Aorta (tissue), 5 donors: ENCODE results near the gene SCAF8. TPM values are rescaled to one million over a fixed set of nuclear protein-coding genes. Genes with fewer than 3 reads are reported as not detected.
A peak's percentile ranks its signal among the peaks of the same experiment; 100 is the strongest.
"Not testable (repeated sequence)": the region's sequence is repeated elsewhere in the genome, so short reads cannot be mapped to it uniquely, and the experiment has no call there.

ENCODE experiments used
- ATAC-seq: fragments of 200-7000 bp; cut with Tn5 transposase; one replicate; pipeline ENCODE4 v1.9.1; 2022; ENCODE audit warnings: moderate library complexity; ENCODE audit not compliant: low FRiP score
- DNase-seq, 2 donors: peaks; one replicate each; pipeline ENCODE4 v3.0.0-alpha.2; 2020
- H3K27ac ChIP-seq, 2 donors: one replicate each; pipeline ENCODE4 v1.5.1; 2013; ENCODE audit warnings: low read length in 2 of 2, mild to moderate bottlenecking in 2 of 2, moderate library complexity in 2 of 2, control low read depth in 1 of 2, inconsistent platforms in 1 of 2, low read depth in 1 of 2
- H3K27me3 ChIP-seq, 2 donors: one replicate each; pipeline ENCODE4 v1.6.1; 2013; ENCODE audit warnings: control low read depth in 1 of 2, low read length in 1 of 2, mild to moderate bottlenecking in 1 of 2, moderate library complexity in 1 of 2; ENCODE audit not compliant: insufficient read depth in 2 of 2, control insufficient read depth in 1 of 2
- H3K36me3 ChIP-seq, 2 donors: one replicate each; pipeline ENCODE4 v1.6.1; 2013; ENCODE audit warnings: control low read depth in 1 of 2, low read length in 1 of 2, mild to moderate bottlenecking in 1 of 2; ENCODE audit not compliant: insufficient read depth in 2 of 2, control insufficient read depth in 1 of 2
- H3K4me1 ChIP-seq, 2 donors: one replicate each; pipeline ENCODE4 v1.6.1; 2013; ENCODE audit warnings: low read length in 2 of 2, control low read depth in 1 of 2, mild to moderate bottlenecking in 1 of 2, moderate library complexity in 1 of 2; ENCODE audit not compliant: insufficient read depth in 2 of 2, control insufficient read depth in 1 of 2
- H3K4me3 ChIP-seq, 2 donors: one replicate each; pipeline ENCODE4 v1.5.1; 2013; ENCODE audit warnings: low read length in 2 of 2, control low read depth in 1 of 2, mild to moderate bottlenecking in 1 of 2
- H3K9me3 ChIP-seq: one replicate; pipeline ENCODE4 v1.6.1; 2013; ENCODE audit warnings: mild to moderate bottlenecking, low read length; ENCODE audit not compliant: control insufficient read depth
- WGBS, 2 donors: extraction: QIAGEN DNeasy Blood & Tissue Kit; methylation state at CpG; one replicate each; pipeline ENCODE4 v1.1.7; 2013; 5-methylcytosine and 5-hydroxymethylcytosine counted together
- intact Hi-C, 2 donors: fragments of 100-400 bp; cut with DNase I; formaldehyde crosslinking; loops; one replicate each; pipeline versions ENCODE4 v1.14.2 to v1.15.0; 2022
- polyA plus RNA-seq, 2 donors: library from polyadenylated mRNA; stranded (reverse); fragments of 200-250 nt; gene quantifications; one replicate each; pipeline ENCODE4 v1.2.3, GENCODE V29; 2013
- total RNA-seq, 2 donors: library from RNA; stranded (reverse); fragmentation: NEBNext Ultra II Directional; extraction: Animal tissue kit (Norgen Biotek cat#: 25700); gene quantifications; one replicate each; pipeline ENCODE4 v1.2.1, GENCODE V29; 2021
- donor health status: healthy with polysubstance abuse.
- donor health status: Bipolar disorder and iron deficiency.
- donor health status: DM: no; HTN: no; CAD: no.
- donor health status: DM: no; HTN: no; CAD: no.
- donor health status: DM: yes; HTN: yes; CAD: no.

The SCAF8 gene
- total and polyA plus RNA-seq, 4 donors = 10.5 to 52.3 (median 29.8) TPM

GRCh38 chr6:154763650-154764049 is 30.4 kb downstream of the SCAF8 start:
- ATAC-seq (no peak), DNase-seq (no peak)
- intact Hi-C loops = no loop called here
- no peaks in the 10 kb centered on the region for H3K36me3 ChIP-seq
- H3K4me1 ChIP-seq = peaks cover 4 to 14% of the 10 kb centered on the region in 2 donors
- no peaks in the 10 kb centered on the region for H3K27me3 ChIP-seq
- H3K27ac ChIP-seq = no peak overlapping the region
- H3K4me3 ChIP-seq = no peak overlapping the region
- 88 to 91% methylated on average over 1 of the region's 1 CpG for WGBS, 2 donors
- no peaks in the 10 kb centered on the region for H3K9me3 ChIP-seq

GRCh38 chr6:154765273-154765672 is 32.1 kb downstream of the SCAF8 start:
- intact Hi-C loops = no loop called here
- H3K36me3 ChIP-seq = no peaks in the 10 kb centered on the region
- H3K27me3 ChIP-seq = no peaks in the 10 kb centered on the region
- no peaks in the 10 kb centered on the region for H3K9me3 ChIP-seq
- H3K4me3 ChIP-seq = no peak overlapping the region
- 0 to 7% methylated on average over 1 of the region's 1 CpG for WGBS, 2 donors
- no peak overlapping the region for H3K27ac ChIP-seq
- DNase-seq (no peak), ATAC-seq (no peak)
- peaks cover 4 to 14% of the 10 kb centered on the region in 2 donors for H3K4me1 ChIP-seq

- H3K36me3 ChIP-seq = no peaks in the 10 kb centered on the region
- WGBS, 2 donors = 12 to 13% methylated on average over 3 of the region's 3 CpGs
- H3K27ac ChIP-seq = no peak overlapping the region
- H3K27me3 ChIP-seq = no peaks in the 10 kb centered on the region
- no peaks in the 10 kb centered on the region for H3K9me3 ChIP-seq
- no peak for ATAC-seq
- H3K4me1 ChIP-seq = peaks cover 4 to 14% of the 10 kb centered on the region in 2 donors
- DNase-seq = no peak
- intact Hi-C loops = no loop called here
- H3K4me3 ChIP-seq = no peak overlapping the region
Measured at GRCh38 chr6:154766288-154766687, 33.1 kb downstream of the SCAF8 start.

GRCh38 chr6:154767003-154767723 is 33.9 kb downstream of the SCAF8 start:
- no peaks in the 10 kb centered on the region for H3K27me3 ChIP-seq
- intact Hi-C loops = no loop called here
- no peak overlapping the region for H3K4me3 ChIP-seq
- no peaks in the 10 kb centered on the region for H3K9me3 ChIP-seq
- DNase-seq = no peak
- H3K27ac ChIP-seq = no peak overlapping the region
- H3K36me3 ChIP-seq = no peaks in the 10 kb centered on the region
- ATAC-seq = peak; percentile 36
- 59 to 68% methylated on average over 3 of the region's 3 CpGs for WGBS, 2 donors
- H3K4me1 ChIP-seq = peaks cover 4 to 12% of the 10 kb centered on the region in 2 donors

GRCh38 chr6:154768280-154768679 is 35.1 kb downstream of the SCAF8 start:
- 70 to 79% methylated on average over 3 of the region's 3 CpGs for WGBS, 2 donors
- intact Hi-C loops = no loop called here
- DNase-seq = no peak
- H3K27me3 ChIP-seq = no peaks in the 10 kb centered on the region
- H3K4me3 ChIP-seq = no peak overlapping the region
- H3K9me3 ChIP-seq = no peaks in the 10 kb centered on the region
- no peaks in the 10 kb centered on the region for H3K36me3 ChIP-seq
- ATAC-seq = no peak
- no peak overlapping the region for H3K27ac ChIP-seq
- peaks cover 4 to 12% of the 10 kb centered on the region in 2 donors for H3K4me1 ChIP-seq

GRCh38 chr6:154773610-154774089 is 40.4 kb downstream of the SCAF8 start:
- Histone ChIP-seq H3K27me3 (no peaks in the 10 kb centered on the region), H3K9me3 (no peaks in the 10 kb centered on the region), H3K36me3 (no peaks in the 10 kb centered on the region), H3K4me3 (no peak overlapping the region), H3K4me1 (no peaks in the 10 kb centered on the region), H3K27ac (no peak overlapping the region)
- DNase-seq (no peak), ATAC-seq (no peak)
- 73 to 76% methylated on average over 4 of the region's 4 CpGs for WGBS, 2 donors
- intact Hi-C loops = no loop called here

GRCh38 chr6:154779157-154779556 is 45.9 kb downstream of the SCAF8 start:
- H3K4me3 ChIP-seq, DNase-seq, H3K27ac ChIP-seq, H3K36me3 ChIP-seq, ATAC-seq, H3K9me3 ChIP-seq, H3K4me1 ChIP-seq, H3K27me3 ChIP-seq, intact Hi-C loops: not testable (repeated sequence)
- 93 to 94% methylated on average over 5 of the region's 5 CpGs for WGBS, 2 donors

- H3K4me3 ChIP-seq = no peak overlapping the region
- WGBS, 2 donors = 75 to 77% methylated on average over 4 of the region's 4 CpGs
- H3K27ac ChIP-seq = no peak overlapping the region
- ATAC-seq (no peak), DNase-seq (no peak)
- H3K27me3 ChIP-seq = no peaks in the 10 kb centered on the region
- H3K9me3 ChIP-seq = no peaks in the 10 kb centered on the region
- intact Hi-C loops = no loop called here
- H3K4me1 ChIP-seq = no peaks in the 10 kb centered on the region
- H3K36me3 ChIP-seq = no peaks in the 10 kb centered on the region
Measured at GRCh38 chr6:154782193-154782592, 49.0 kb downstream of the SCAF8 start.

GRCh38 chr6:154783229-154783628 is 50.0 kb downstream of the SCAF8 start:
- WGBS, 2 donors = 67 to 69% methylated on average over 2 of the region's 2 CpGs
- Histone ChIP-seq H3K4me3 (no peak overlapping the region), H3K27ac (no peak overlapping the region), H3K4me1 (no peaks in the 10 kb centered on the region), H3K27me3 (no peaks in the 10 kb centered on the region), H3K36me3 (no peaks in the 10 kb centered on the region), H3K9me3 (no peaks in the 10 kb centered on the region)
- no peak for ATAC-seq
- intact Hi-C loops = no loop called here
- DNase-seq = no peak
